GM12892 (cell line): ENCODE results near the gene TRAFD1.

Source experiments
- POLR2AphosphoS5 ChIP-seq: IDR thresholded peaks from 2 replicates; pipeline ENCODE4 v1.6.1; 2011; ENCODE audit warnings: low read depth, low read length, control low read depth
- TAF1 ChIP-seq: IDR thresholded peaks from 2 replicates; pipeline ENCODE4 v1.6.1; 2011; ENCODE audit warnings: low read depth, mild to moderate bottlenecking, control low read depth, low read length, borderline replicate concordance

GRCh38 chr12:112131686-112132085 is 6.3 kb downstream of the TRAFD1 start:
- TF ChIP-seq POLR2AphosphoS5 (no peak), TAF1 (no peak)
